ENCODE measurements around the gene NOP56. TPM values are rescaled to one million over a fixed set of nuclear protein-coding genes. Genes with fewer than 3 reads are reported as not detected.

Gene NOP56
- total and polyA plus RNA-seq, 4 donors, result 34.2 to 63.7 (median 46.5) TPM

GRCh38 chr20:2640260-2640659 is 12.2 kb upstream of the NOP56 start:
- H3K4me3 ChIP-seq (ENCODE audit: low read depth in 1 of 3, low read length in 3 of 3), result no peak overlapping the region
- H3K27me3 ChIP-seq (ENCODE audit: control insufficient read depth in 4 of 4, insufficient read depth in 4 of 4, low read length in 3 of 4), result peaks cover 0 to under 1% (median 0%) of the 10 kb centered on the region in 4 donors
- H3K4me1 ChIP-seq (ENCODE audit: control insufficient read depth in 4 of 4, insufficient read depth in 4 of 4, low read length in 3 of 4), result no peaks in the 10 kb centered on the region
- no peaks in the 10 kb centered on the region for H3K9me3 ChIP-seq (ENCODE audit: control insufficient read depth in 4 of 4, low read length in 3 of 4)
- DNase-seq (ENCODE audit: low spot score), result no peak
- no peak overlapping the region for H3K9ac ChIP-seq (ENCODE audit: low read depth in 1 of 2, low read length in 2 of 2)
- no peak overlapping the region for H3K27ac ChIP-seq (ENCODE audit: low read depth in 1 of 2, low read length in 2 of 2)
- no peak for TF ChIP-seq TAF1 (conservative IDR thresholded peaks at IDR 0.05)
- TF ChIP-seq FOXA1 (IDR thresholded peaks at IDR 0.05), result no peak
- TF ChIP-seq RXRA (IDR thresholded peaks at IDR 0.05), result no peak
- TF ChIP-seq ZBTB33 (IDR thresholded peaks at IDR 0.05), result no peak
- no peak for TF ChIP-seq SP1 (IDR thresholded peaks at IDR 0.05)
- TF ChIP-seq MAX (IDR thresholded peaks at IDR 0.05), result no peak
- no peak for TF ChIP-seq JUND (IDR thresholded peaks at IDR 0.05)
- no peak for TF ChIP-seq FOXA2 (IDR thresholded peaks at IDR 0.05)
- TF ChIP-seq REST (IDR thresholded peaks at IDR 0.05), result no peak
- no peak for TF ChIP-seq NR2F2 (IDR thresholded peaks at IDR 0.05)
- TF ChIP-seq CTCF (IDR thresholded peaks at IDR 0.05; ENCODE audit: low read depth, low read length, missing input control), result no peak
- H3K36me3 ChIP-seq (ENCODE audit: control insufficient read depth in 4 of 4, insufficient read depth in 3 of 4, low read depth in 1 of 4, low read length in 3 of 4), result no peaks in the 10 kb centered on the region
- WGBS, result 95% methylated on average over 1 of the region's 1 CpG

- Histone ChIP-seq H3K4me3 (ENCODE audit: low read depth in 1 of 3, low read length in 3 of 3) (no peak overlapping the region), H3K9me3 (ENCODE audit: control insufficient read depth in 4 of 4, low read length in 3 of 4) (no peaks in the 10 kb centered on the region), H3K27me3 (ENCODE audit: control insufficient read depth in 4 of 4, insufficient read depth in 4 of 4, low read length in 3 of 4) (no peaks in the 10 kb centered on the region), H3K36me3 (ENCODE audit: control insufficient read depth in 4 of 4, insufficient read depth in 3 of 4, low read depth in 1 of 4, low read length in 3 of 4) (no peaks in the 10 kb centered on the region), H3K9ac (ENCODE audit: low read depth in 1 of 2, low read length in 2 of 2) (no peak overlapping the region), H3K4me1 (ENCODE audit: control insufficient read depth in 4 of 4, insufficient read depth in 4 of 4, low read length in 3 of 4) (no peaks in the 10 kb centered on the region), H3K27ac (ENCODE audit: low read depth in 1 of 2, low read length in 2 of 2) (no peak overlapping the region)
- no peak for DNase-seq (ENCODE audit: low spot score)
- 90% methylated on average over 9 of the region's 9 CpGs for WGBS
- TF ChIP-seq HNF4G (IDR thresholded peaks at IDR 0.05) (no peak), HNF4A (conservative IDR thresholded peaks at IDR 0.05) (no peak), SP1 (IDR thresholded peaks at IDR 0.05) (no peak), FOXA1 (IDR thresholded peaks at IDR 0.05) (no peak), REST (IDR thresholded peaks at IDR 0.05) (no peak), CTCF (IDR thresholded peaks at IDR 0.05; ENCODE audit: low read depth, low read length, missing input control) (no peak), ATF3 (IDR thresholded peaks at IDR 0.05) (no peak), GABPA (IDR thresholded peaks at IDR 0.05 in 1 of 2, conservative IDR thresholded peaks at IDR 0.05 in 1 of 2) (no peak), FOXA2 (IDR thresholded peaks at IDR 0.05) (no peak), MAX (IDR thresholded peaks at IDR 0.05) (no peak), YY1 (IDR thresholded peaks at IDR 0.05) (no peak), RXRA (IDR thresholded peaks at IDR 0.05) (no peak), TAF1 (conservative IDR thresholded peaks at IDR 0.05) (no peak), RAD21 (IDR thresholded peaks at IDR 0.05) (no peak)
Measured at GRCh38 chr20:2640899-2641298, 11.5 kb upstream of the NOP56 start.
